Stimulated activated CD8-positive, alpha-beta memory T cell treated with anti-CD3 and anti-CD28 coated beads, Interleukin-15, amount 100 ng/mL, for 4 hours (primary cell): ENCODE measurements around the gene VARS1.

Experiments
- DNase-seq, 2 donors: peaks; one replicate each; pipeline ENCODE4 v3.0.0-alpha.2; 2020; ENCODE audit warnings: low read depth in 2 of 2

VARS1 gene

DNA sequence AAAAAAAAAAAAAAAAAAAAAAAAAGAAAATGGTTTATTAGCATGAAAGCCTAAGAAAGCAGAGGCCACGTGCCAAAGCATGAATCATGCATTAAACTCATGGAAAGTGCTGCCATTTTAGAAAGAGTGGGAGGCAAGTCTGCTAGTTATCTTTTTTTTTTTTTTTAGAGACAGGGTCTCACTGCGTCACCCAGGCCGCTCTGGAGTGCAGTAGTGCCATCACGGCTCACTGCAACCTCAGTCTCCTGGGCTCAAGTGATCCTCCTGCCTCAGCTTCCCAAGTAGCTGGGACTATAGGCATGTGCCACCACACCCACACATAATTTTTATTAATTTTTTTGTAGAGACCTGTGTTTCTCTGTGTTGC is 23.6 kb downstream of the VARS1 start:
- DNase-seq: peak in 1 of 2 donors; percentile 36

DNA sequence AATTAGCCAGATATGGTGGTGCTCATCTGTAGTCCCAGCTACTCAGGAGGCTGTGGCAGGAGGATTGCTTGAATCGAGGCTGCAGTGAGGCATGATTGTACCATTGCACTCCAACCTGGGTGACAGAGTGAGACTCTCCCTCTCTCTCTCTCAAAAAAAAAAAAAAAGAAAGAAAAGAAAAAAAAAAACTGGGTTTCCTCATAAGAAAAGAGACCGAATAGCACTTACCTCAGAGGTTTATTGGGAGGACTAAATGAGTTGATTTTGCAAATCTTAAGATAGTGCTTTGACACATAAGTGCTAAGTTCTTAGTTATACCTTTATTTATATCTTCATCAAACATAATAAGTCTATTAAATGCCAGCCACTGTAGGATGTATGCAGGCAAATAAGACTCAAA is 24.7 kb downstream of the VARS1 start:
- DNase-seq: no peak

DNA sequence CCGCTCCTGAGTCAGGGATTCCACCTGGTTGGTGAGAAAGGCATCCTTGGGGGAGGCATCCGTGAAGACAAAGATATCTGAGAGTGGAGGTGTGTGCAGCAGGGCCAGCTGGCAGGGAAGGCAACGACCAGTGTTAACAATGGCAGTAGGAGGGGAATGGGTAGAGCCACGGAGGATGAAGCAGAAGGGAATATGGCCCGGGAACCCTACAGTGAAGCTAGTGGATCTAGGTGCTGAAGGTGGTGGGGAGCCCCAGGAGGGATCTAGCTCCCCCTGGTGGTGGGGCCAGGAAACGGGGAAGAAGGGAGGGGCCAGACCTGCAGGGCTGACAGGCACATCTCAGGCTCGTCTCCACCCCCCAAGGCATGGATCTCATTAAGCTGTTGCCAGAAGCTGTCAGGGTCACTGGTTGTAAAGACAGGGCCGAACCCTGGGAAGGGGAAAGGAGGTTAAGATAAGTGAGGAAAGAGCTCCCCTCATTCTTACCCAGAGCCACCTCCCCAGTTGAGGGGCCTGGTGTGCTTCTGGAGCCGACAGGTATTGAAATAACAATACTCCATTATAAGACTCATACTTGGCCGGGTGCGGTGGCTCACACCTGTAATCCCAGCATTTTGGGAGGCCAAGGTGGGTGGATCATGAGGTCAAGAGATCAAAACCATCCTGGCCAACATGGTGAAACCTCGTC is 25.7 kb downstream of the VARS1 start:
- peak; percentile 47 to 65 for DNase-seq

DNA sequence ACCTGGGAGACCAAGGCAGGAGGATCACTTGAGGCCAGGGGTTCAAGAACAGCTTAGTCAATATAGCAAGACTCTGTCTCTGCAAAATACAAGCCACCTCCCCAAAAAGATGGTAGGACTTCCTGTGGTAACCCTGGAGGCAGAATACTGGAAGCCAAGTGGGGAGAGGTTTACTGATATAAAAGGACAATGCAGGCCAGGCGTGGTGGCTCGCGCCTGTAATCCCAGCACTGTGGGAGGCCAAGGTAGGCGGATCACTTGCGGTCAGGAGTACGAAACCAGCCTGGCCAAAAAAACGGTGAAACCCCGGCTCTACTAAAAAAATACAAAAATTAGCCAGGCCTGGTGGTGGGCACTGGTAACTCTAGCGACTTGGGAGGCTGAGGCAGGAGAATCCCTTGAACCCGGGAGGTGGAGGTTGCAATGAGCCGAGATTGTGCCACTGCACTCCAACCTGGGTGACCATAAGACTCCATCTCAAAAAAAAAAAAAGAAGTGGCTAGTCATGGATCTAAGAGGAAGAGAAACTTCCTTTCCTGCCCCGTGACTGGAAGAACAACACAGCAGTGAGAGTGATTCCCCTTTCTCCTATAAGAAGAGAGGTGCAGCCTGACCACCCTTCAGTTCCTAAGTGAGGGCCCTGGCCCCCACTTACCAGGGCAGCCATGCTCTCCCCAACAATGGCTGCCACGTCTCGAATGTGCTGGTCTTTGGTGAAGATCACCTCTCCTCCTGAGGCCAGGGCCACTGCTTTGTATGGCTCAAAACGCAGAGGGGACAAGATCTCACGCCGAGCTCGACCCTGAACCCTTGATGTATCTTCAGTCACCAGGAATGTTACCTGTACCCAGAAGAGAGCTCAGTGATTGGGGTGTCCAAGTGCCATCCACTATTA is 26.9 kb downstream of the VARS1 start:
- DNase-seq: no peak

- no peak for DNase-seq
Observed at GRCh38 chr6:31767096-31767645, 28.4 kb downstream of the VARS1 start.

- DNase-seq: no peak
Observed at GRCh38 chr6:31765910-31766794, 29.4 kb downstream of the VARS1 start.

GRCh38 chr6:31765559-31765909 is 30.0 kb downstream of the VARS1 start:
- no peak for DNase-seq

DNA sequence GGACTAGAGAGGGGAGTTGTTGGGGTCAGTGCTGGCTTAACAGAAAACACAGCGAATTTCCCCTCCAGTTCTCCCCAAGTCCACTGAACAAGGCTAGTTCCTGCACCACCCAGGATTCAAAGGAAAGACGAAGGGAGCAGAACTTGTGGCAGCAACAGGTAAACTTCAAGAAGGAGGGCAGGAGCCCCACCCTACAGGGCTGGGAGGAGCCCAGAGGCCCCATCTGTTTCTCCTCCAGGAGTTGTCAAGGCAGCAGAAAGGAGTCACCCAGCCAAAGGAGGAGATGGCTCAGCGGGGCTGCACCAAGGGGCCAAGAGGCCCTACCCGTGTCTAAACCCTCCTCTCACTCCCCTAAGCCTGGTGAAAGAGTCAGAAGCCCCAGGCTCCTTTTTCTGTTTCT is 31.4 kb downstream of the VARS1 start:
- DNase-seq: no peak

- no peak for DNase-seq
Observed at GRCh38 chr6:31763619-31763940, 32.0 kb downstream of the VARS1 start.

DNA sequence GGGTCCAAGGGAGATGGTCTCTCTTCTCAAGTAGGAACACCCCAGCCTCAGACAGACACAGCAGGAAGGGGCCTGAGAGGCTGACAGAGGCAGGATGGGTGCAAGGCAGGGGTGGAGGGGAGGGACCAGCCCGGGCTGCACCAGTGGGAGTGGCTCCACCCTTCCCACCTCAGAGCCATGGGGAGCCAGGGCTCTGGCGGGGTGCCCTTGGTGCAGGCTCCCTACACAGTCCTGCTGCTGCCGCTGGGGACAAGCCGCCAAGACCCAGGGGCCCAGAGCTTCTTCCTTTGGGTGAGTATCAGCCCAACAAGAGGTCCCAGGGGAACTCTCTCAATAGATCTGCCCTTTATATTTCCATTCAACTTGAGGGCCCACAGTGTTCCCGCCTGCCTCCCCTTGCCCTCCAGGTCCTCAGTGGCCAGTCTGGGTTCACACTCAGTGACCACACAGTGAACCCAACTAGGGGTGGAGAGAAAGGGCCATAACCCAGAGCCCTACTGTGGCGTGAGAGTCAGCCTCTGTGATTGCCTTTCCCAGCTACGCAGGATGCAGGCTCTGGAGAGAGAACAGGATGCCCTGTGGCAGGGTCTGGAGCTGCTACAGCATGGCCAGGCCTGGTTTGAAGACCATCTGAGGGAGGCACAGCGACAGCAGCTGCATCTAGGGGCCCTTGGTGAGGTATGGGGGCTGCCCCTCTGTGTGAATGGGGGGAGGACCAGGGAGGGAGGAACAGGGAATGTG is 32.5 kb downstream of the VARS1 start:
- DNase-seq: no peak

GRCh38 chr6:31762356-31762755 is 33.2 kb downstream of the VARS1 start, which contains the start of gene SAPCD1:
SAPCD1 (plus strand) TSS chr6:31762656; CDS start chr6:31763055, 399 bp downstream.
- no peak for DNase-seq

- no peak for DNase-seq
Observed at GRCh38 chr6:31761343-31761742, 34.2 kb downstream of the VARS1 start.

DNA sequence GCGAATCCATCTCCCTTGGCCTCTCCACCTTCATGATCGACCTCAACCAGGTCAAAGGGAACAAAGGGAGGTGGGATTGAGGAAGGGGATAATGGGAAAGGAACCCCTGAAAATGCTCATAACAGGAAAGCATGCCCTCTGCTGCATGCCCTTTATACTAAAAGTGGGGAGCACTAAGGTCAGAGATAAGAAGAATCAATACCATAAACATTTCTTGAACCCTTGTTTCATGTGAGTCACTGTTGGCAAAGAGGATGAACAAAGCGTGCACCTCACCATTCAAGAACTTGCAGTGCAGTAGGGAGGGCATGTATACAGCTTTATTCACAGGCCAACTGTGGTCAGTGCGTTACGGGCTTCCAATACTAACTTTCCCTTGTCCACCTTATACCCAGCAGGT is 34.8 kb downstream of the VARS1 start:
- no peak for DNase-seq

DNA sequence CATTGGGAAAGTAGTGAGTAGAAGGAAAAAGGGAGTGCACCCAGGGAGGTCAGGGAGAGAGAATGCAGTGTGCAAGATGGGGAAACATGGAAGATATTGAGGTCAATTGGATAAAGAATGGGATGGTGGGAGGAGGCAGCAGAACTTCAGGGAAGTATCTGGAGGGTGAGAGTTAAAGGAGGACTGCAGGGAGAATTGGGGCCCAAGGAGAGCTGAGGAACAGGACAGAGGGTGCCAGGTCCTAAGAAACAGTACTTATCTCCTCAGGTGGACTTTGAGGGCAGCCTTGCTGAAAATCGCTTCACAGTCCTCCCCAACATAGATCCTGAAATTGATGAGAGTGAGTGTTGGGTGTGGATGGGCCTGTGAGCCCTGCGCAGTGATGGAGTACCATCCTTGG is 37.3 kb downstream of the VARS1 start:
- no peak for DNase-seq

- DNase-seq: no peak
Observed at GRCh38 chr6:31752739-31753319, 42.7 kb downstream of the VARS1 start.

- DNase-seq: no peak
Observed at GRCh38 chr6:31750411-31751022, 45.0 kb downstream of the VARS1 start.

GRCh38 chr6:31749301-31750036 is 46.1 kb downstream of the VARS1 start:
- no peak for DNase-seq
